ENCODE measurements around the gene DSCAML1. TPM values are rescaled to one million over a fixed set of nuclear protein-coding genes. Genes with fewer than 3 reads are reported as not detected.

DSCAML1 gene
- total RNA-seq, 1 experiment from 2014 or later, result not detected

- Histone ChIP-seq H4K20me1 (ENCODE audit: insufficient read depth) (no peaks in the 10 kb centered on the region), H3K27ac (ENCODE audit: low read depth, low read length) (no peak overlapping the region), H3K9ac (ENCODE audit: low read length) (no peak overlapping the region), H2AFZ (ENCODE audit: low read depth, low read length, poor library complexity, severe bottlenecking) (no peak overlapping the region), H3K79me2 (ENCODE audit: insufficient read depth, low read length) (no peaks in the 10 kb centered on the region), H3K4me2 (ENCODE audit: low read length) (no peak overlapping the region), H3K9me2 (ENCODE audit: insufficient read depth) (no peaks in the 10 kb centered on the region), H3K4me1 (ENCODE audit: control insufficient read depth in 1 of 2, insufficient read depth in 2 of 2, low read length in 2 of 2) (no peaks in the 10 kb centered on the region), H3K36me3 (ENCODE audit: control insufficient read depth in 1 of 2, insufficient read depth in 2 of 2, low read length in 2 of 2) (no peaks in the 10 kb centered on the region), H3K4me3 (replicated peaks in 1 of 2; ENCODE audit: low read depth in 1 of 2, low read length in 2 of 2) (no peak overlapping the region), H3K9me3 (ENCODE audit: control insufficient read depth in 1 of 2, insufficient read depth in 1 of 2, low read depth in 1 of 2, low read length in 2 of 2) (no peaks in the 10 kb centered on the region), H3K27me3 (ENCODE audit: insufficient read depth, low read length) (peaks cover 28% of the 10 kb centered on the region; the same call in 1 of the 2 replicates)
- intact Hi-C loops (cut with micrococcal nuclease), result no loop called here
- TF ChIP-seq RAD21 (IDR thresholded peaks at IDR 0.05; ENCODE audit: low read depth), result no peak
- no peak for TF ChIP-seq ZFX (IDR thresholded peaks at IDR 0.05)
- TF ChIP-seq JUND (IDR thresholded peaks at IDR 0.05), result no peak
- TF ChIP-seq, protein P1, sequence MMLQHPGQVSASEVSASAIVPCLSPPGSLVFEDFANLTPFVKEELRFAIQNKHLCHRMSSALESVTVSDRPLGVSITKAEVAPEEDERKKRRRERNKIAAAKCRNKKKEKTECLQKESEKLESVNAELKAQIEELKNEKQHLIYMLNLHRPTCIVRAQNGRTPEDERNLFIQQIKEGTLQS (IDR thresholded peaks at IDR 0.05), result no peak
- no peak for TF ChIP-seq EZH2 (IDR thresholded peaks at IDR 0.05)
- TF ChIP-seq, protein P2, sequence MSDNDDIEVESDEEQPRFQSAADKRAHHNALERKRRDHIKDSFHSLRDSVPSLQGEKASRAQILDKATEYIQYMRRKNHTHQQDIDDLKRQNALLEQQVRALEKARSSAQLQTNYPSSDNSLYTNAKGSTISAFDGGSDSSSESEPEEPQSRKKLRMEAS (IDR thresholded peaks at IDR 0.05), result no peak
- ATAC-seq (no peak), DNase-seq (ENCODE audit: low read depth, low spot score) (no peak)
- ChIA-PET RAD21 (ENCODE audit: low non-redundant PET in 1 of 2, low total read pairs in 2 of 2, uncharacterized antibody in 2 of 2, unreplicated experiment in 2 of 2) (no interaction called here), CTCF (no interaction called here), POLR2A (no interaction called here)
- no TSS peak for BruUV-seq (replicated peaks)
These were observed 37.7 kb downstream of the DSCAML1 start for GRCh38 chr11:117759305-117759704.

DNA sequence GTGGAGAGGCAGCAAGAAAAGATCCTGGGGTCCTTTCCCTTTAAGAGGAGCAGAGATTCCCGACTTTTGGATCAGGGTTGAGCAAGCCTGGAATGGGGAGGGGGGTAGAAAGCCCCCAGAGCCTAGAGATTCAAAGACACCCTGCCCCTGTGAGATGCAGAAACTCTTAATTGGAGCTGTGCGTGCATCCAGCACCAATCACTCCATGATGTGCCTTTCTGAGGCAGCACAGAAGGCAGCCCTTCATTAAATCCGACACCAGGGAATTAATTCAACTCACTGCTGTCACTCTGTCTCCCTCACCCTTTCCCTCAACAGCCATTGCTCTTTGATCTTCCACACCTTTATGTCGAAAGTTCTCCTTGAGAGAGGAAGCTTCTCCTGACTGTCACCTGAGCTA is 43.0 kb downstream of the DSCAML1 start:
- CTCF ChIA-PET, result no interaction called here

More for the DNA sequence above, 43.0 kb downstream of the DSCAML1 start:
- H3K9me3 ChIP-seq (ENCODE audit: control insufficient read depth in 1 of 2, insufficient read depth in 1 of 2, low read depth in 1 of 2, low read length in 2 of 2), result no peaks in the 10 kb centered on the region
- ChIA-PET RAD21 (ENCODE audit: low non-redundant PET in 1 of 2, low total read pairs in 2 of 2, uncharacterized antibody in 2 of 2, unreplicated experiment in 2 of 2) (no interaction called here), POLR2A (no interaction called here)
- no peaks in the 10 kb centered on the region for H3K9me2 ChIP-seq (ENCODE audit: insufficient read depth)
- H3K4me1 ChIP-seq (ENCODE audit: control insufficient read depth in 1 of 2, insufficient read depth in 2 of 2, low read length in 2 of 2), result no peaks in the 10 kb centered on the region
- peaks cover 38% of the 10 kb centered on the region; the same call in 1 of the 2 replicates for H3K27me3 ChIP-seq (ENCODE audit: insufficient read depth, low read length)
- H3K4me3 ChIP-seq (replicated peaks in 1 of 2; ENCODE audit: low read depth in 1 of 2, low read length in 2 of 2), result no peak overlapping the region
- ATAC-seq (no peak), DNase-seq (ENCODE audit: low read depth, low spot score) (no peak)
- H2AFZ ChIP-seq (ENCODE audit: low read depth, low read length, poor library complexity, severe bottlenecking), result no peak overlapping the region
- no peak overlapping the region for H3K27ac ChIP-seq (ENCODE audit: low read depth, low read length)
- BruUV-seq (replicated peaks), result no TSS peak
- H3K4me2 ChIP-seq (ENCODE audit: low read length), result no peak overlapping the region
- H4K20me1 ChIP-seq (ENCODE audit: insufficient read depth), result no peaks in the 10 kb centered on the region
- H3K9ac ChIP-seq (ENCODE audit: low read length), result no peak overlapping the region
- intact Hi-C loops (cut with micrococcal nuclease), result no loop called here
- no peaks in the 10 kb centered on the region for H3K36me3 ChIP-seq (ENCODE audit: control insufficient read depth in 1 of 2, insufficient read depth in 2 of 2, low read length in 2 of 2)
- H3K79me2 ChIP-seq (ENCODE audit: insufficient read depth, low read length), result no peaks in the 10 kb centered on the region
- TF ChIP-seq EZH2 (IDR thresholded peaks at IDR 0.05), result no peak
- no peak for TF ChIP-seq ZNF274 (IDR thresholded peaks at IDR 0.05; ENCODE audit: low read depth, low read length)
- no peak for TF ChIP-seq SIN3A (IDR thresholded peaks at IDR 0.05; ENCODE audit: low read depth)
- TF ChIP-seq, protein P2 (IDR thresholded peaks at IDR 0.05), result no peak

Measured in HCT116 (cell line).